ENCODE measurements around the gene TRABD2B. TPM values are rescaled to one million over a fixed set of nuclear protein-coding genes. Genes with fewer than 3 reads are reported as not detected.

Gene TRABD2B
- total RNA-seq, 2 donors from 2014 or later = 2.6 to 4.3 TPM

GRCh38 chr1:47935856-47936255 lies 61.3 kb downstream of the TRABD2B start:
- WGBS, 2 donors = 22 to 77% methylated on average over 1 of the region's 1 CpG
- ATAC-seq (no peak), DNase-seq (no peak)
- Histone ChIP-seq H3K27ac (no peak overlapping the region), H3K9me3 (no peaks in the 10 kb centered on the region), H3K27me3 (no peaks in the 10 kb centered on the region), H3K4me1 (peaks cover 25% of the 10 kb centered on the region), H3K36me3 (replicated peaks in 1 of 2; ENCODE audit: insufficient read depth in 1 of 2, low read depth in 2 of 2) (no peaks in the 10 kb centered on the region), H3K4me3 (no peak overlapping the region)
- TF ChIP-seq POLR2A (IDR thresholded peaks at IDR 0.05) = no peak
- TF ChIP-seq, protein P1, sequence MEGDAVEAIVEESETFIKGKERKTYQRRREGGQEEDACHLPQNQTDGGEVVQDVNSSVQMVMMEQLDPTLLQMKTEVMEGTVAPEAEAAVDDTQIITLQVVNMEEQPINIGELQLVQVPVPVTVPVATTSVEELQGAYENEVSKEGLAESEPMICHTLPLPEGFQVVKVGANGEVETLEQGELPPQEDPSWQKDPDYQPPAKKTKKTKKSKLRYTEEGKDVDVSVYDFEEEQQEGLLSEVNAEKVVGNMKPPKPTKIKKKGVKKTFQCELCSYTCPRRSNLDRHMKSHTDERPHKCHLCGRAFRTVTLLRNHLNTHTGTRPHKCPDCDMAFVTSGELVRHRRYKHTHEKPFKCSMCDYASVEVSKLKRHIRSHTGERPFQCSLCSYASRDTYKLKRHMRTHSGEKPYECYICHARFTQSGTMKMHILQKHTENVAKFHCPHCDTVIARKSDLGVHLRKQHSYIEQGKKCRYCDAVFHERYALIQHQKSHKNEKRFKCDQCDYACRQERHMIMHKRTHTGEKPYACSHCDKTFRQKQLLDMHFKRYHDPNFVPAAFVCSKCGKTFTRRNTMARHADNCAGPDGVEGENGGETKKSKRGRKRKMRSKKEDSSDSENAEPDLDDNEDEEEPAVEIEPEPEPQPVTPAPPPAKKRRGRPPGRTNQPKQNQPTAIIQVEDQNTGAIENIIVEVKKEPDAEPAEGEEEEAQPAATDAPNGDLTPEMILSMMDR (IDR thresholded peaks at IDR 0.05) = no peak
- intact Hi-C loops (cut with DNase I) = no loop called here

DNA sequence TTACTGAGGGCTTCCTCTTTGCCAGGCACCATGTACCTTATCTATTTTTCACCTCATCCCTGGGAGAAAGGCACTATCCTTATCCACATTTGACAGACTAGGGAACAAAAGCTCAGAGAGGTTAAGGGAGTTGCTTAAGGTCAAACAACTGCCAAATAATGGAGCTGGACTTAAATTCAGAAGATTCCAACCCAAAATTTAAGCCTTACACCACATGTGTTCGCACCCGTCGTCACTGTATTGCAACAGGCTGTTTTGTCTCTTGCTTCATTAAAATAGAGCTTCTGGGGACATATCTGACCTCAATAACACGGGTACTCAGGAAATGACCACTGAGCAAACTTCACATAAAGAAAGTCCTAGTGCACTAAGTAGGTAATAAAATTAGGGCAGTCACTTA lies 62.0 kb downstream of the TRABD2B start:
- intact Hi-C loops (cut with DNase I) = no loop called here
- Histone ChIP-seq H3K27me3 (no peaks in the 10 kb centered on the region), H3K36me3 (replicated peaks in 1 of 2; ENCODE audit: insufficient read depth in 1 of 2, low read depth in 2 of 2) (no peaks in the 10 kb centered on the region), H3K27ac (peak overlapping the region in 3 of 4 donors; percentile 18 to 64 (median 64)), H3K4me1 (peaks cover 20% of the 10 kb centered on the region), H3K4me3 (no peak overlapping the region), H3K9me3 (no peaks in the 10 kb centered on the region)
- TF ChIP-seq, protein P1 (IDR thresholded peaks at IDR 0.05) = no peak
- TF ChIP-seq POLR2A (IDR thresholded peaks at IDR 0.05) = no peak
- WGBS, 2 donors = 48 to 53% methylated on average over 4 of the region's 4 CpGs
- ATAC-seq (no peak), DNase-seq (no peak)

- Histone ChIP-seq H3K9me3 (no peaks in the 10 kb centered on the region), H3K36me3 (replicated peaks in 1 of 2; ENCODE audit: insufficient read depth in 1 of 2, low read depth in 2 of 2) (no peaks in the 10 kb centered on the region), H3K4me1 (peaks cover 20% of the 10 kb centered on the region), H3K27ac (peak overlapping the region in 3 of 4 donors; percentile 18 to 64 (median 64)), H3K4me3 (no peak overlapping the region), H3K27me3 (no peaks in the 10 kb centered on the region)
- TF ChIP-seq, protein P1 (IDR thresholded peaks at IDR 0.05) = no peak
- TF ChIP-seq POLR2A (IDR thresholded peaks at IDR 0.05) = no peak
- DNase-seq (peak; percentile 61 to 75 (median 67)), ATAC-seq (peak; percentile 73)
- 54 to 57% methylated on average over 7 to 9 of the region's 9 CpGs for WGBS, 2 donors
- intact Hi-C loops (cut with DNase I) = no loop called here
Observed at GRCh38 chr1:47934243-47934805, 62.9 kb downstream of the TRABD2B start.

GRCh38 chr1:47932743-47933142 lies 64.4 kb downstream of the TRABD2B start:
- ATAC-seq (no peak), DNase-seq (no peak)
- Histone ChIP-seq H3K36me3 (replicated peaks in 1 of 2; ENCODE audit: insufficient read depth in 1 of 2, low read depth in 2 of 2) (no peaks in the 10 kb centered on the region), H3K4me3 (no peak overlapping the region), H3K4me1 (peaks cover 12% of the 10 kb centered on the region), H3K9me3 (no peaks in the 10 kb centered on the region), H3K27ac (no peak overlapping the region), H3K27me3 (no peaks in the 10 kb centered on the region)
- intact Hi-C loops (cut with DNase I) = no loop called here
- 58 to 61% methylated on average over 6 of the region's 6 CpGs for WGBS, 2 donors
- TF ChIP-seq POLR2A (IDR thresholded peaks at IDR 0.05) = no peak
- TF ChIP-seq, protein P1 (IDR thresholded peaks at IDR 0.05) = no peak

- TF ChIP-seq POLR2A (IDR thresholded peaks at IDR 0.05) = no peak
- TF ChIP-seq, protein P1 (IDR thresholded peaks at IDR 0.05) = peak in 3 of 7 experiments; percentile 11 to 42 (median 21)
- H3K27me3 ChIP-seq = no peaks in the 10 kb centered on the region
- H3K9me3 ChIP-seq = no peaks in the 10 kb centered on the region
- no peak overlapping the region for H3K4me3 ChIP-seq
- ATAC-seq = no peak
- H3K4me1 ChIP-seq = peaks cover 10% of the 10 kb centered on the region
- 42 to 52% methylated on average over 3 to 5 of the region's 5 CpGs for WGBS, 2 donors
- no peak overlapping the region for H3K27ac ChIP-seq
- DNase-seq = peak in 2 of 4 donors; percentile 33 to 61
- intact Hi-C loops (cut with DNase I) = no loop called here
- no peaks in the 10 kb centered on the region for H3K36me3 ChIP-seq (replicated peaks in 1 of 2; ENCODE audit: insufficient read depth in 1 of 2, low read depth in 2 of 2)
Observed at GRCh38 chr1:47931395-47931794, 65.8 kb downstream of the TRABD2B start.

All from body of pancreas (tissue), 4 donors.